Osteoblast (primary cell): ENCODE data around the gene ZBED4. TPM values are rescaled to one million over a fixed set of nuclear protein-coding genes. Genes with fewer than 3 reads are reported as not detected.
A peak's percentile ranks its signal among the peaks of the same experiment; 100 is the strongest.

ENCODE experiments used
- DNase-seq: peaks from one replicate; pipeline ENCODE4 v3.0.0; 2011; ENCODE audit warnings: low spot score, mixed read lengths; ENCODE audit not compliant: insufficient read length; ENCODE audit errors: missing footprints
- H2AFZ ChIP-seq: 2 replicates; pipeline ENCODE4 v1.6.0; 2011; ENCODE audit warnings: mild to moderate bottlenecking, low read length
- H3K27ac ChIP-seq: 2 replicates; pipeline ENCODE4 v1.5.1; 2011; ENCODE audit warnings: mild to moderate bottlenecking, low read depth, low read length, moderate library complexity
- H3K27me3 ChIP-seq: 2 replicates; pipeline ENCODE4 v1.6.0; 2012; ENCODE audit warnings: mild to moderate bottlenecking, control low read depth, inconsistent platforms, low read length, moderate library complexity; ENCODE audit not compliant: insufficient read depth
- H3K36me3 ChIP-seq: 2 replicates; pipeline ENCODE4 v1.5.1; 2011; ENCODE audit warnings: mild to moderate bottlenecking, low read length, control low read depth, moderate library complexity; ENCODE audit not compliant: insufficient read depth
- H3K4me1 ChIP-seq: 2 replicates; pipeline ENCODE4 v1.5.1; 2011; ENCODE audit warnings: mild to moderate bottlenecking, low read length, control low read depth, moderate library complexity; ENCODE audit not compliant: insufficient read depth
- H3K4me2 ChIP-seq: 2 replicates; pipeline ENCODE4 v1.6.0; 2011; ENCODE audit warnings: mild to moderate bottlenecking, low read length; ENCODE audit not compliant: insufficient read depth
- H3K4me3 ChIP-seq: fragments of 200-600 bp; sonication (generic); 3 replicates; pipeline ENCODE4 v1.5.1; 2012; ENCODE audit warnings: mild to moderate bottlenecking, low read length, inconsistent platforms; ENCODE audit not compliant: insufficient read depth
- H3K79me2 ChIP-seq: 2 replicates; pipeline ENCODE4 v1.6.0; 2012; ENCODE audit warnings: mild to moderate bottlenecking, low read length, control low read depth, inconsistent platforms; ENCODE audit not compliant: insufficient read depth
- H3K9me3 ChIP-seq: 2 replicates; pipeline ENCODE4 v1.5.1; 2011; ENCODE audit warnings: low read depth, low read length, control low read depth
- H4K20me1 ChIP-seq: 2 replicates; pipeline ENCODE4 v1.6.0; 2012; ENCODE audit warnings: mild to moderate bottlenecking, low read length, control low read depth; ENCODE audit not compliant: insufficient read depth
- total RNA-seq: library from RNA; depleted of rRNA; stranded (reverse); fragments of >200 nt; gene quantifications from 2 replicates; pipeline ENCODE4 v1.2.3, GENCODE V29; 2012
- TF ChIP-seq, protein P1 (sequence below): IDR thresholded peaks from 2 replicates; pipeline ENCODE4 v1.5.1; 2011; ENCODE audit warnings: mild to moderate bottlenecking, low read depth, low read length, moderate library complexity; ENCODE audit errors: extremely low read depth

Gene ZBED4
- total RNA-seq, 1 donor: 8.3 TPM

DNA sequence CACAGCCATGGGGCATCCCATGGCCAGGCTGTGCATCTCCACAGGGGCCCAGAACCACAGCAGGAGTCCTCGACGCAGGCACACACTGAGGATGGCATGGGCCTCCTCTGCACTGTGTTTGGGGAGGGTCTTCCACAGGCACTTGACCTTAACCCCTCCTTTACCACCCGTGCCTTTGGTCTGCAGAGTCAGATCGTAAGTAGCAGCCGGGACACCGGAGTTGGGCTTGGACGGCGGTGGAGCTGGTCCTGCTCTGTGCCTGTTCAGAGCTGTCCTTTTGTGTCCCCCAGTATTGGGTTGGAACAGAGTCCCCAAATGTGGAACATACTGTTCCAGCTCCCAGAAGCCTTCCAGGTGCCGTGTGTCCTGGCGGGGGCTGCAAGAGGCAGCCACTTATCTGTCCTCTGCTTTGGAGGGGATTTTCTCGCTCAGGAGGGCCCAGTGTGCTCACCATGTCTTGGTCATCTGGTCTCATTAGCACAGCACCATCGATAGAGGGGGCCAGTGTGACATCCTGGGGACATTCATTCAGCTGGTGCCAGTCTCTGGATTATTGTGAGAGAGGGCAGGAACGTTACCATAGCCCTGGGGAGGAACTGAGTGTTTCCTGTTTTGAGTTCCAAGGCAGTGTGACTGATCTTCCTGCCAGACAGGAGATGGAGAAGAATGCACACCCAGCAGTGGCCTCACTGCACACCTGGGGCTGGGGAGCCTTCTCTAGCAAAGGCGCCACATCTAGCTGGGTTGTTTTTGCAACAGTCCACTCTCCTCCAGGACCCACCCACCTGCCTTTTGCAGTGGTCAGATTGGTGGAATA, 77.2 kb downstream of the ZBED4 start:
- H3K4me3 ChIP-seq: no peak overlapping the region
- peaks cover under 1% of the 10 kb centered on the region for H3K36me3 ChIP-seq
- H4K20me1 ChIP-seq: peaks cover 2% of the 10 kb centered on the region
- peaks cover 3% of the 10 kb centered on the region for H3K4me1 ChIP-seq
- no peaks in the 10 kb centered on the region for H3K27me3 ChIP-seq
- H3K79me2 ChIP-seq: no peaks in the 10 kb centered on the region
- no peak for DNase-seq
- H3K9me3 ChIP-seq: no peaks in the 10 kb centered on the region
- H3K4me2 ChIP-seq: no peak overlapping the region
- no peak overlapping the region for H2AFZ ChIP-seq
- TF ChIP-seq, protein P1, sequence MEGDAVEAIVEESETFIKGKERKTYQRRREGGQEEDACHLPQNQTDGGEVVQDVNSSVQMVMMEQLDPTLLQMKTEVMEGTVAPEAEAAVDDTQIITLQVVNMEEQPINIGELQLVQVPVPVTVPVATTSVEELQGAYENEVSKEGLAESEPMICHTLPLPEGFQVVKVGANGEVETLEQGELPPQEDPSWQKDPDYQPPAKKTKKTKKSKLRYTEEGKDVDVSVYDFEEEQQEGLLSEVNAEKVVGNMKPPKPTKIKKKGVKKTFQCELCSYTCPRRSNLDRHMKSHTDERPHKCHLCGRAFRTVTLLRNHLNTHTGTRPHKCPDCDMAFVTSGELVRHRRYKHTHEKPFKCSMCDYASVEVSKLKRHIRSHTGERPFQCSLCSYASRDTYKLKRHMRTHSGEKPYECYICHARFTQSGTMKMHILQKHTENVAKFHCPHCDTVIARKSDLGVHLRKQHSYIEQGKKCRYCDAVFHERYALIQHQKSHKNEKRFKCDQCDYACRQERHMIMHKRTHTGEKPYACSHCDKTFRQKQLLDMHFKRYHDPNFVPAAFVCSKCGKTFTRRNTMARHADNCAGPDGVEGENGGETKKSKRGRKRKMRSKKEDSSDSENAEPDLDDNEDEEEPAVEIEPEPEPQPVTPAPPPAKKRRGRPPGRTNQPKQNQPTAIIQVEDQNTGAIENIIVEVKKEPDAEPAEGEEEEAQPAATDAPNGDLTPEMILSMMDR: peak; percentile 49
- no peak overlapping the region for H3K27ac ChIP-seq

GRCh38 chr22:49933236-49934159, 79.9 kb downstream of the ZBED4 start:
- peaks cover 2% of the 10 kb centered on the region for H4K20me1 ChIP-seq
- DNase-seq: no peak
- H3K4me3 ChIP-seq: no peak overlapping the region
- TF ChIP-seq, protein P1: no peak
- no peaks in the 10 kb centered on the region for H3K9me3 ChIP-seq
- no peak overlapping the region for H2AFZ ChIP-seq
- no peaks in the 10 kb centered on the region for H3K36me3 ChIP-seq
- no peaks in the 10 kb centered on the region for H3K27me3 ChIP-seq
- H3K4me1 ChIP-seq: peaks cover 3% of the 10 kb centered on the region
- no peak overlapping the region for H3K27ac ChIP-seq
- H3K79me2 ChIP-seq: no peaks in the 10 kb centered on the region
- no peak overlapping the region for H3K4me2 ChIP-seq

DNA sequence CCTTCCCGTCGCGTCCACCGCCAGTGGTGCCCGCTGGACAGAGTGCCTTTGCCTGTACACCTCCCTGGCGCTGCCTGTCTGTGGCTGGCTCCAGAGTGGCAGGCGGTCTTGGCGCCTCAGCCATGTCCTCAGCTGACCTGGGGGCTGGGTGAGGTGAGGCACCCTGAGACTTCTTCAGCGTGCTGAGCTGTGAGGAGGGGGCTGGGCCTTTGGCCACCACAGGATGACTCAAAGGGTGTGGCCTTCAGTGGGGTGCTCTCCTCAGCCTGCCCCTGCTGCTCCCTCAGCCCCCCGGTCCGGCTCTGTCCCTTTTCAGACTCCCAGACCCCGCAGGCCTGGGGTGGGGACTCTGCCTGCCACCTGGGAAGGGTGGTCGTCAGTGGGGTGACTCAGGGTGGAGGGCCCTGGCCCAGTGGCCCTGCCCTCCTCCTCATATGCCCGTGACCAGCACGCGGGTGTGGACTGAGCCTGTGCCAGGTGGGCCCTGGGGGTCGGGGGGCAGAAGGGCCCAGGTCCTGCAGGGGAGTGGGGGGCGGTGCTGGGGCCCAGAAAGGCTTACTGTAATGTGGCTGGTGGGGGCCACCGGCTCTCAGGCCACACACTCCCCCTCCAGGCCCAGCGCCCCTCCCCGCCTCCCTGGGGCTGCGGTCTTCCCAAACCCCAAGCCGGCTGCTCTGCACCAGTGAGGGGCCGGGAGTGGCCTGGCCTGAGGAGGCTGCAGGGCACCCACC, 80.7 kb downstream of the ZBED4 start:
- H3K79me2 ChIP-seq: no peaks in the 10 kb centered on the region

More for the DNA sequence above, 80.7 kb downstream of the ZBED4 start:
- no peaks in the 10 kb centered on the region for H3K36me3 ChIP-seq
- no peak overlapping the region for H3K27ac ChIP-seq
- TF ChIP-seq, protein P1: no peak
- H3K9me3 ChIP-seq: no peaks in the 10 kb centered on the region
- no peaks in the 10 kb centered on the region for H3K27me3 ChIP-seq
- peaks cover 2% of the 10 kb centered on the region for H4K20me1 ChIP-seq
- no peak overlapping the region for H3K4me3 ChIP-seq
- no peak overlapping the region for H2AFZ ChIP-seq
- DNase-seq: no peak
- H3K4me1 ChIP-seq: peaks cover 3% of the 10 kb centered on the region
- H3K4me2 ChIP-seq: no peak overlapping the region
